NCI-H82 treated with DMSO at 0.1 percent for 48 hours (cell line): ENCODE results near the gene MAD1L1.

Experiments
- DNase-seq: peaks from one replicate; lab custom pipeline; 2025; ENCODE audit not compliant: unreplicated experiment; lab: John Stamatoyannopoulos, UW

Gene MAD1L1

DNA sequence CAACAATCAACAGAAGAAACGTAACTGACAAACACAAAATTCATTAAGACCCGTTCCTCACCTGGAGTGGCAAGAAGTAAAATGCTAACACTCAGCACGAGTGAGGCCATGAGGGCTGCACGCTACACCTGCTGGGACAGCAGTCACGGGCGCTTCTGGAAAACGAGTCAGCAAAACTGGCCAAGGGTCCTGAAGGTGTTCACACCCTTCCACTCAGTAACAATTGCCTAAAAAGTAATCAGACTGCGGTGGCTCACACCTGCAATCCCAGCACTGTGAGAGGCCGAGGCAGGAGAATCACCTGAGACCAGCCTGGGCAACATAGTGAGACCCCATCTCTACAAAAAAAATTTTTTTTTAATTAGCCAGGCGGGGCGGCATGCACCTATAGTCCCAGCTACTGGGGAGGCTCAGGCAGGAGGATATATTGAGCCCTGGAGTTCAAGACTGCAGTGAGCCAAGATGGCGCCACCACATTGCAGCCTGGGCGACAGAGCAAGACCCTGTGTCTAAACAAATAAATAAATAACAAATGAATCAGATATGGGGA is 199.1 kb downstream of the MAD1L1 start:
- DNase-seq, result no peak

DNA sequence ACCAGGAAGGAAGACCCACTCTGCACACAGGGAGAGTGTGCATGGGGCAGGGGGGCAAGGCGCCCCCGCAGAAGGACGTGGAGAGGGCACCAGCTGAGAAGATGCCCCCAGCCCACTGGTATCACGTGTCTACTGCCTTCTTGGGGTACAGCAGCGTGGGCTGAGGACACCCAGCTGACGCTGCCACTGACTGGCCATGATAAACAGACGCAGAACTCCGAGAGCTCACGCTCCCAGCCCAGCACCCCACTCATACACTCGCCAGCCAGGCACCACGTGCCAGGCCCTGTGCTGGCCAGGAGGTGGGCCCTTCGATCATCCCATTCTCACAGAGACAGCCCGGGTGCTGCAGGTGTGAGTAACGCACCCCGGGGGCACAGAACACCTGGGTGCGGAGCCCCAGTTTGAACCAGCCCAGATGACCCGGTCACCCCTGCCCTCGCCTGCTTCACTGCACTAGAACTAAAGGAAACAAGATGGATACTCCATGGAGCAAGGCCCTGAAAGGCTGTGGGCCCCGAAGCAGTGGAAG is 199.8 kb downstream of the MAD1L1 start:
- no peak for DNase-seq

DNA sequence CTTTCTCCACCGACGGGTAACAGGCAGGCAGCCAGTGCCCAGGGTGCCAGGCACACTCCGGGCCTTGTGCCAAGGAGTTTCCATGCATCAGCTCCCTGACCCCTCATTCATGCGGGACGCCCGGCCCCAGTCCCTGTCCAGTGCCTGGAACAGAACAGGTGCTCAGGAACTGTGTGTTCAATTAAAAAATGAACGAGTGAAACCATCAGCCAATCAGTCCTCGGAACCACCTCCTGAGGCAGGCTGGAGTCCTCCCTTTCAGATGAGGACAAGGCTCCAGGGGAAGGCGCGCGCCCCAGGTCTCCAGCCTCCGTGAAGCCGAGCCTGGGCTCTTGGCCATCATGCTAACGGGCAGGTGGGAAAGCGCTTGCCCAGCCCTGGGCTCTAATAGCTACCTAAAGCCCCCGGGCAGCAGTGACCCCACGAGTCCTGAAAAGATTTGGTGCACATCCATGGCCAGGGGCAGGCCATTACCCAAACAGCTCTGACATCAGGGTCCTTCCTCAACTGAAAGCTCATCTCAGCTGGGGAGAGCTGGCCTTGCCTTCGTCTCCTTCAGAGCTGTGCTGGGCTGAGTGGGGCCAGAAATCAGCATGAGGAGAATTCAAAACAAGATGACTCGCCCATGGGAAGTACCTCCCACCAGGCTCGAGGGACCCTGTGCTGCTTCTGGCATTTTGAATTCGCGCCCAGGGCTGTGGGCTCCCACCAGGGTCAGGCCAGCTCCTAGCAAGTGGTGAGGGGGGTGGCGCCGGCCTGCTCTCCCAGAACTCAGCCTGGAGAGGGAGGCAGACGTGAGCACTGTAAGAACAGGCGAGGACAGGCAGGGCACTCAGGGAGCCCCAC is 200.5 kb downstream of the MAD1L1 start:
- DNase-seq, result no peak

DNA sequence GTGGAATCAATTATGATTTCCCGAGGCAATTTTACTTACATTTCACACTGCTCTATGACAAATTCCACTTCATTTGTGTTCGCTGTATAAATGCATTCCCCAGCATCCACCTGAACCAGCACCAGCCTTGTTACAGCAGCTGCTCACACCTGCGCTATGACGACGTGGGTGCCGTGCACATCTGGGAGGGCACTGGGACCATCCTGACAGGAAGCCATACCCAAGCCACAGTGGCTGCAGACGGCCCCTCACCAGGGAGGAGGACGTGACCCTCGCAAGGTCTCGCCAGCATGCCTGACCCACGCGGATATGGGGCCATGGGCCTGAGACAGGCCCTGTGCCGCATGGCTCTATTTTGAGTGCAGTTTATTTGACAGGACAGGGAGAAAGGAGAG is 201.3 kb downstream of the MAD1L1 start:
- no peak for DNase-seq

DNA sequence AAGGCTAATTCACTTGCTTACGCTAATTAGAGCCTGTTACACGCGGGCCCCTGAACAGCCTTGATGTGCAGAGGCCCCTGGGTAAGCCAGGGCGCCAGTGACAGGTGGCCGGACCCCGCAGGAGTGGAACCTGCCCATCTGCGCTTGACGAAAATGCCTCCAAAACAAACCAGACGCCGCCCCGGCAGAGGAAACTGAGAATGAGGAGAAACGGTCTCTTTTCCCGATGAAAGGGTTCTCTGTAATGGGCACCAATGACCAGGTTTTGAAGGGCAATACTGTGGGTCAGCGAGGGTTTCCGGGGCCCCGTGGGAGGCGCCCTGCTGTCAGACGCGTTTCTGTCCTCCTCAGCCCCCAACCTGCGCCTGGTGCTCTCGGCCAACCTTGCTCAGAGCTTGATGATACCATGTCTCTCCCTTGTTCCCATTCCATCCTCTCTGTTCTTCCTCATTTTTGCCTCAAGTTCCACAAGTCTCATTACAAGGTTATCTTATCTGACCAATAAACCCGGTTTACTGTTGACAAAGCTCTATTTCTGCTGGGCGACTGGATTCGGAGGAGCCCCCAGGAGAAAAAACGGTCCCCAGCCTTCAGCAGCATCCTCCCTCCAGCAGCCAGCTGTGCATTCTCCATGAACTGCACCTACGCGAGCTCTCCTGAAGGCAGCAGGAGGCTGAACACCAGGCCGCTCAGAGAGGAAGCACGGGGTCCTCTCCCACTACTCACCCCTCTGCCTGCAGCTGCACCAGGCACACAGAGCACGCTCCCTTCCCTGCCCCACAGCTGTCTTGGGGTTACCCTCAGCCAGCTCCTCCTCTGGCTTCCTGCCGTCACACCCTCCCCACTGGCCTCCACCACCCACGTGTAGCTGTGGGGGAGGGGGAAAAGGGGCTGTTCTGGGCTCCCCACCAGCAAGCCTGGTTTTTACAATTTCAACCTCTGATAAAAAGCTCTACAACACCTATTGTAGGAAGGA is 202.0 kb downstream of the MAD1L1 start:
- DNase-seq, result no peak

DNA sequence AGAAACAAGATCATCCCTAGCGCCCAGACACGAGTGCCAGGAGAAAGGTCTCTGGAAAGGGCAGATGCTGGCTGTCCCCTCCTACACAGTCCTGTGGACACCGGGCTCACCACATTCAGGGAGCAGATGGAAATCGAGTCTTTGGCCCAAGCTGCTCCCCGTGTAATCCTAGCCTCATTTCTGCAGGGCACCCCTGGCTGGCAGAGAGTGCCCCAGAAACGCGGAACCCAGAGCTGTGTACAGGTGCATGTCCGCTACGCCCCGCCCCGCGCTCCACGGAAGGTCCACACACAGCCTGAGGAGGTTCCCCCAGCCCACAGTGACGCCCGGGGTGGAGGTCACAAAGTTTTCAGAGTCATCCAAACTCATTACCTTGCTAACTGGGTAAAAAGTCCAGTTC is 202.8 kb downstream of the MAD1L1 start:
- DNase-seq, result no peak

DNA sequence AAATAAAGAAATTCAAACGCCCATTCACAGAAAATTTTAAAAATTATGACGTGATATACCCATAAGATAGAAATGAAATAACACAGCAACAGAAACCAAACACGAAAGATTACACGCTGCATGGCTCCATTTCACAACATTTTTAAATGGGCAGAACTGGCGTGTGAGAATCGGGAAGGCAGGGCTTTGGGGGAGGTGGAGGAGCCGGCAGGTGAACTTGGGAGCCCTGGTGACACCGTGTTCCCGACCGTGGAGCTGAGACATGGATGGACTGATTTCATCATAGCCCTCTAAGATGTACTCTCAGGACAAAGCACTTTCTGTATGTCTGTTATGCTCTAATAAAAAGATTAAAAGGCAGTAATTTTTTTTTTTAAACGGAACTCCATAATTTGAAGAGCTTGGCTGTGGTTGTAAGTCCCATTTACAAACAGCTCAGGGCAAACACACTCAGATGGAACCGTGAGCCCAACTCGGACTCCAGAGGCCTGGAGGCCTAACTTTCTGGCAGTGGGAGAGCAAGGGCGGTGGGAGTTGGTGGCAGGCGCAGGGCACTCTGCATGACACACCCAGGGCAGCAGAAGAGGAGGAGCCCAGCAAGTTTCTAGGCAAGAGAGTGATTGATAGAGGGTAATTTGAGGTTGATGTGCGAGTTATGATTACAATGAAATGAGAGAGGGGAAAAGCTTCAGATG is 203.4 kb downstream of the MAD1L1 start:
- DNase-seq, result no peak

DNA sequence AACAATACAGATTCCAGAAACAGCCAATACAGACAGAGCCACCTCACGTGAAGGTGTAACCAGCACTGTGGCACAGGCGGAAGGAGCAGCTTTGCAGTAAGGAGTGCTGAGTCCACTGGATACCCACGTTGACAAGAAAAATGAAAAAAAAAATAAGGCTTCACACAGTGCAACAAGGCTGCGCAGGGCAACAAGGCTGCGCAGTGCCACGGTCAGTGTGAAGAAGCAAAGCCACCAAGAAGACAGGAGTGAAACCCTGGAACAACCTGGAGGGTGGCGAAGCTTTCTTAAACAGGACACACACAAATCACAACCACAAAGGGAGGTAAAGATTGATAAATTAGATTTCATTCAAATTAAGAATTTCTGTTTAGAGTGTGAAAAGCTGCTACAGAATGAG is 204.0 kb downstream of the MAD1L1 start:
- no peak for DNase-seq

DNA sequence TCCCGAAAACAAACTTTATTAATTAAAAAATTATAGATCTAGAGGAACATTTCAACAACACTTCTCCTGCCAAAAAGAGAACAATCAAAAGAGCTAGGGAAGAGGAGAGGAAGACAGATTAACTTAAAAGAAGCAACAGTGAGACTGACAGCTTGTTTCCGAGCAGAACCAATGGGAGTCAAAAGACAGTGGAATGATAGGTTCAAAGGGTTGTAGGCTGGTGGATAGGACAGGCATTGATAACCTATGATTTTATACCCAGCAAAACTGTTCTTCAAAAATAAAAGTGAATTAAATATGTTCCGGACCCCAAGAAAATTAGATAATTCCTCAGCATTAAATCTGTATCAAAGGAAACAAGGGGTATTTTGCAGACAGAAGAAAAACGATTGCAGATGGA is 207.6 kb downstream of the MAD1L1 start:
- DNase-seq, result no peak

DNA sequence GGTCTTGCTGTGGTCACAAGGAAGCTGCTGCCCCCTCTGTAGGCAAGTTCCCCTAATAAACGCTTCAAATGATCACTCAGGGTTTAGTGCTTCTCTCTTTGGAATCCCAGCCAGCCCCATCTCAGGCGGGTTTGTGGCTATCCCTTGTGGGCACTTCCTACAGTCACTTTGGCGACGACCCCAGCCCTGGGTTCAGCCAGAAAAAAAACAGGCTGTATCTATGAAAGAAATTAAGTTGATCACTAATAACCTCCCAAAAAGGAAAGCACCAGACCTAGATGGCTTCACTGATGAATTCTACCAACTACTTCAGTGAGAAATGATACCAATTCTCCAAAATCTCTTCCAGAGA is 208.2 kb downstream of the MAD1L1 start:
- no peak for DNase-seq

DNA sequence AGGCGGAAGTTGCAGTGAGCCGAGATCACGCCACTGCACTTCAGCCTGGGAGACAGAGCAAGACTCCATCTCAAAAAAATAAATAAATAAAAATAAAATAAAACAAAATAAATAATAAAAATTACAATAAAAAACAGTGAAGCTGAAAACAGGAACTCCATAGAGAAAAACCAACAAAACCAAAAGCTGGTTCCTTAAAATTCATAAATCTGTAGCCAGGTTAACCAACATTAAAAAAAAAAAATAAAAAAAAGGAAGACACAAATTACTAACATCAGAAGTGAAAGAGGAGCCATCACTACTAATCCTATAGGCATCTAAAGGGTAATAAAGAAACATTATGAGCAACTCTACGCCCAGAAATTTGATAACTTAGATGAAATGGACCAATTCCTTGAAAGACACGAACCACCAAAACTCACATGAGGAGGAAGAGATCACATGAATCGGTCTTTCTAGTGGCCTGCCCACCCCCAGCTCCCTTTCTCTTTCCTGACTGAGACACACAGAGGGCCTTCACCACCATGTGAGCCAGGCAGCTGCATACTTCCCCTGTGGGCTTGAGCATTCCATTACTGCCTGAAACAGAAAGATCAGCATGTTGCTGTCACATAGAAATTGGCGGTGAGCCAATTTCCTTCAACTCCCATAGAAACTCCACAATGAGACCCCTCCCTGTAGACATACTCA is 208.7 kb downstream of the MAD1L1 start:
- no peak for DNase-seq

DNA sequence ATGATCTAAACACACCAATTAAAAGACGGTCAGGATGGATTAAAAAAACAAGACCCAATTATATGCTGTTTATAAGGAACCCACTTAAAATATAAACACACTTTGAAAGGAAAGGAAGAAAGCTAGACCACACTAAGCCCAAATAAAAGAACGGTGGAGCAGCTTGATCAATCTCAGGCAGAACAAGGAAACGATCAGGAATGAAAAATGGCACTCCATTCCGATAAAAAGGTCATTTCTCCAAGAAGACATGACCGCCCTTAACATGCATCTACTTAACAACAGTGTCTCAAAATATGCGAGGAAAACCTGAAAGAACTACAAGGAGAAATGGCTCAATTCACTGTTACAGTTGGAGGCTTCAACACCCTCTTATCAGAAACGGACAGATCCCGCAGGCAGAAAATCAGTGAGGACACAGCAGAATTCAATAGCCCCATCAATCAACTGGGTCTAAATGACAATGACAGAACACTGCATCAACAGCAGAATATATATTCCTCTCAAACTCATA is 210.0 kb downstream of the MAD1L1 start:
- DNase-seq, result no peak

DNA sequence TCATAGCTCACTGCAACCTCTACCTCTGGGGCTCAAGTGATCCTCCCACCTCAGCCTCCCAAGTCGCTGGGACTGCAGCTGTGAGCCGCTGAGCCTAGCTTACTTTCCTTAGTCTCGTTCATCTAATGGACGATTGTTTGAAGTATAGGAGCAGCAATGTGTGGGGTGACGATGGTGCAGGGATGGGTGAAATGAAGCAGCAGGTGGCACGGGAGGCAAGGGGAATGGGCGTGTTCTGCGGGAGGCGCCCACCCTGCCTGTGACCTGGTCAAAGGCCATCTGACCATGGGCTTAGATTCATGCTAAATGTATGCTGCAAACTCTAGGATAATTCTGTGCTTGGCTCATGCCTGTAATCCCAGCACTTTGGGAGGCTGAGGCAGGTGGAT is 210.7 kb downstream of the MAD1L1 start:
- no peak for DNase-seq

DNA sequence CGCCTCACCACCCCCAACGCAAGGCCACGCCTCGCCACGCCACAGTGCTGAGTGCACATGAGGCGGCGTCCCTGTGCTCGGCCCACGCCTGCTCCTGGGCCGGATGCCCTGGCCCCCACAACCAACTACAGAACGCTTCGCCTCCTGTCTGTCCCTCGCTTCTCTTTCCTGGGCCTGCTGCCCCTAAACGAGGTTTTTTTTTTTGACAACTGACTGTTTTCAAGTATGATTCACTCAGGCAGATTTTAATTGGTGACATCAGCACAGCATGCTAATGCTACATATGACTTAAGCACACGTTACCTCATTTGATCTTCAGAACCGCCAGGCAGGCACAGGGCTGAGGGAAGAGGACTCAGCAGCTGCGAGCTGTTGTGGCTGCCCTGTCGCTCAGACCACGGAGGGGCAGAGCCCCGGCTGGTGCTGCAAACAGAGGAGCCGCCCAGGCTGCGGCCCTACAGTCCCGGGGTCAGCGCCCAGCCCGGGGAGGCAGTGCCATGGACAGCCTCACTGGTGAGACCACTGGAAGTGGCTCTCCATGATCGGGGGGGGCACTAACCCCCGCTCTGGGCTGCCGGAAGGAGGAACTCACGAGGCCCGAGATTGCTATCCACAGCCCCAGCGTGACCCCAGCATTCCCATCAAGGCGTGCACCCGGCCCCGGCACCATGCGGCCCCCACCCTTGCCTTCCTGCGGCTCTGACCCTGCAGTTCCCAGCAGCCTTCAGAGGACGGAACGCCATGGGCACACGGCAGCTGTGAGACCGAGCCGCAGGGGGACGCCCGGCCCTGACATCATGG is 212.8 kb downstream of the MAD1L1 start:
- DNase-seq, result no peak

DNA sequence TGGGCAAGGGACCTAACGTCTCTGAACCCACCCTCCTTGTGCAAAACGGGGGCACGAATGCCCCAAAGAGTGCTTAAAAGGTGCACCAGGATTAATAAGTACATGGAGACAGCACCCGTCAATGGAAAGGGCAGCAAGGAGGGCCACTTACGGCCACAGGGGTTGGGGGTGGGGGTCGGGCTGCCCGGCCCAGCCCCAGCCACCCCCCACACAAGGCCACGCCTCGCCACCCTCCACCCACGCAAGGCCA is 213.4 kb downstream of the MAD1L1 start:
- no peak for DNase-seq

DNA sequence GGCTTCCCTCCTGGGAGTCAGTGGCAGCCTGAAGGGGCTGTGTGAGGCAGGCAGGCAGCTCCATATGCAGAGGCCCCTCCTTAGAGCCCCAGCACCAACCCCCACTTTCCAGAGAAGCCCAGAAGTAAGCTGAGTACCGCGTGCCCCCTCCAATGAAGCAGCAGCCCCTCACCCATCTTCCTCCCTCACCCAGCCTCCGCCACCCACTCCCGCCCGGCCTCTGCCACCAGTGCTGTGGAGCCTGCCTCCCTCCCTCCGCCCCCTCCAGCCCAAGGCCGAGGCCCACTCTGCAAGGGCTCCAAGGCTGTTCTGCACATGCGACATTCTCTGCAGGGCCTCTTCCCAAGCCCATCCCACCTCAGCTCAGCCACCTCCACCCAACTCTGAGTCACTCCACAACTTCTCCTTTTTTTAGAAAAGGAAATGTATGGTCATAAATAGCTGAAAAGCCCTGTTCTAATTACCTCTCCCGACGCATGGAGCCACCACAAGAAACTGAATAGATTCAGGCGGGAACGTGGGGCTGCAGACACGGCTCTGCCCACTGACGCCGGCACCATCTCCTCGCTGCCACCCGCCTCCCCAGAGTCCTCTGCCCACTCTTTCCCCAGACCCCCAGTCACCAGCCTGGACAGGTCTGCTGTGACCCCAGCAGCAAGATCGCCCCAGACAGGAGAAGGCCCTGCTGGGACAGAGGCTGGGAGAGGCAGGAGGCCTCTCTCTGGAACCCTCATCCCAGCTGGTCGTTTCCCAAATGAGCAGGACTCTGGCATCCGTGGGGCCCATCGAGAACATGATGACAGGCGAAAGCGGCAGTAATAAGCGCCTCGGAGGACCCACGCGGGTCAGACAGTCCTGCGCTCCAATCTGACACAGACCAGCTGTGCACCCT is 213.9 kb downstream of the MAD1L1 start:
- DNase-seq, result no peak

DNA sequence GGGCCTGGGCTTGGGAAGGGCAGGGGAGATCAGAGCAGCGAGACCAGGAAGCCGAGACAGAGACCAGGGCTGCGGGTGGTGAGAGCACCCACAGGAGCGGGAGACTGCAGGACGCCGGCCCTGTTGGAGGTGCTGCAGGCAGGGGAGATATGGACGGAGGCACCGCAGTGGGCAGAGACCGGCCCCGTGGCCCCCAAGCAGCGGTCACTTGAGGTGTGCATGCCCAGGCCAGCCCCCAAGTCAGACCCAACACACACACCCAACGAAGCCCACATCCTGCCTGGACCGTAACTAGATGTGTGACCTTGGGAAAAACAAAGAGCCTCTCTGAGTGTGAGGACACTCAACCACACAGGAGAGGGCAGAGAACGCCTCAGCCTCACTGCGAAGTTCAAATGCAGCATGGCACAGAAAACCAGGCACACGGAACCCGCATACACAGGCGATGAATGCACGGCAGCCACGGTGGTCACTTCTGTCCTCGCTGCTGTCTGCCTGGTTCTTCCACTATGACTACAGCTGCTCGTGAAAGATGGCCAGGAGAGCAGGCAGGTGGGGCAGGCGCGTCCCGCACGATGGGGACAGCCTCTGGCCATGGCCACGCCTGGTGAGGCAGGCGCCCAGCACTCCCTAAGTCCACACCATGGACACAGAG is 214.7 kb downstream of the MAD1L1 start:
- no peak for DNase-seq

DNA sequence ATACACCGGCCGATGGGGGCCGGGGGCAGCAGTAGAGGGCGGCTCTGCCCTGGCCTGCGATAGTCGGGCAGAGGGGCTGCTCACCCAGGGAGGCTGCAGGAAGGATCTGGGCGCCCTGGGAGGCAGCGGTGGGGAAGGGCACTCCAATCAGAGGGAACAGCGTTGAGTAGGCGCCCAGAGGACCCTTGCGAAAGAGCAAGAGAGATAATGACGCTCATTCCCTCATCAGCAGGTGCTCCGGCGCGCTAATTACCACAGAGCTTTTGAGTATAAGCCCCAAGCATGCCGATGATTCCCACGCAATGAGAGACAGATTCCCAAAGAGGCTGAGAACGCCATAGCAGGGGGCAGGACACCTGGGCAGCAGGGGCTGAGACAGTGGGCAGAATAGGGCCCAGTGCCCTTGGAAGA is 215.3 kb downstream of the MAD1L1 start:
- DNase-seq, result no peak
